ENCODE data around the gene MLXIP. TPM values are rescaled to one million over a fixed set of nuclear protein-coding genes. Genes with fewer than 3 reads are reported as not detected.

The MLXIP gene
- total and polyA plus RNA-seq, 2 donors (not counting 3 experiments of a cell fraction or from before 2014, with no cell fraction given) = 22.0 to 72.5 TPM

DNA sequence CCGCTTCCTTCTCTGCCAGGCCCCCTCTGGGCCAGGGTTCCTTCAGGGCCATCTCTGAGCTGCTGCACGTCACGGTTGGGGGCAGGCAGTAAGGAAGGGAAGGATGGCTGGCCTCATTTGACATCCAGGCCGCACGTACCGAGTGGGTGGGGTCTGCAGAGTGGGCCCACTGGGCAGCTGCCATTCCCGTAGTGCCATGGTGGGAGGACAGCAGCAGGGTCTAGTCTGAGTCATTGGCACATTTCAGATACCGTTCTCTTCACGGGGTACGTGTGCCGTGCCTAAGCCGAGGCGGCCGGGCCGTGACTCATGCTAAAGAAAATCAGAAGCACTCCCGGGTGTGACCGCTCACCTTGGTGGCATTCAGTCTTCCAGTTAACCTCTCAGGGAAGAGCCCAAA is 51.6 kb downstream of the MLXIP start:
- no peak for FAIRE-seq
- H3K4me2 ChIP-seq (ENCODE audit: insufficient read depth, low read length) = no peak overlapping the region
- no peaks in the 10 kb centered on the region for H3K27me3 ChIP-seq (ENCODE audit: control insufficient read depth in 2 of 2, insufficient read depth in 2 of 2, low read length in 2 of 2)
- TF ChIP-seq, protein P1, sequence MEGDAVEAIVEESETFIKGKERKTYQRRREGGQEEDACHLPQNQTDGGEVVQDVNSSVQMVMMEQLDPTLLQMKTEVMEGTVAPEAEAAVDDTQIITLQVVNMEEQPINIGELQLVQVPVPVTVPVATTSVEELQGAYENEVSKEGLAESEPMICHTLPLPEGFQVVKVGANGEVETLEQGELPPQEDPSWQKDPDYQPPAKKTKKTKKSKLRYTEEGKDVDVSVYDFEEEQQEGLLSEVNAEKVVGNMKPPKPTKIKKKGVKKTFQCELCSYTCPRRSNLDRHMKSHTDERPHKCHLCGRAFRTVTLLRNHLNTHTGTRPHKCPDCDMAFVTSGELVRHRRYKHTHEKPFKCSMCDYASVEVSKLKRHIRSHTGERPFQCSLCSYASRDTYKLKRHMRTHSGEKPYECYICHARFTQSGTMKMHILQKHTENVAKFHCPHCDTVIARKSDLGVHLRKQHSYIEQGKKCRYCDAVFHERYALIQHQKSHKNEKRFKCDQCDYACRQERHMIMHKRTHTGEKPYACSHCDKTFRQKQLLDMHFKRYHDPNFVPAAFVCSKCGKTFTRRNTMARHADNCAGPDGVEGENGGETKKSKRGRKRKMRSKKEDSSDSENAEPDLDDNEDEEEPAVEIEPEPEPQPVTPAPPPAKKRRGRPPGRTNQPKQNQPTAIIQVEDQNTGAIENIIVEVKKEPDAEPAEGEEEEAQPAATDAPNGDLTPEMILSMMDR (IDR thresholded peaks at IDR 0.05; ENCODE audit: extremely low read depth in 1 of 2, insufficient read depth in 1 of 2, low read depth in 1 of 2, low read length in 2 of 2) = no peak
- no peak for TF ChIP-seq GATA2 (IDR thresholded peaks at IDR 0.05; ENCODE audit: insufficient read depth, insufficient read length, low read depth, low read length)
- TF ChIP-seq FOS (IDR thresholded peaks at IDR 0.05; ENCODE audit: borderline replicate concordance, insufficient read depth, low read length) = no peak
- TF ChIP-seq MYC (IDR thresholded peaks at IDR 0.05; ENCODE audit: low read depth, low read length) = no peak
- no peak for TF ChIP-seq JUN (IDR thresholded peaks at IDR 0.05; ENCODE audit: borderline replicate concordance, insufficient read depth, insufficient read length, low read depth)
- no peak for TF ChIP-seq POLR2A (IDR thresholded peaks at IDR 0.05; ENCODE audit: low read depth, low read length)
- TF ChIP-seq POLR2AphosphoS5 (IDR thresholded peaks at IDR 0.05; ENCODE audit: insufficient read depth, low read depth, low read length) = no peak
- TF ChIP-seq EZH2 (IDR thresholded peaks at IDR 0.05; ENCODE audit: borderline replicate concordance, low read depth, low read length, severe bottlenecking) = no peak
- TF ChIP-seq, protein P2, sequence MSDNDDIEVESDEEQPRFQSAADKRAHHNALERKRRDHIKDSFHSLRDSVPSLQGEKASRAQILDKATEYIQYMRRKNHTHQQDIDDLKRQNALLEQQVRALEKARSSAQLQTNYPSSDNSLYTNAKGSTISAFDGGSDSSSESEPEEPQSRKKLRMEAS (IDR thresholded peaks at IDR 0.05; ENCODE audit: insufficient read depth, insufficient read length) = no peak
- ChIA-PET POLR2A (no interaction called here), CTCF (interaction anchor here (1.0 to 2.8 kb wide), 12 partner anchors 11 to 200 kb away, joined by 3 to 115 read pairs (median 4); no protein-coding TSS in a partner anchor)
- no peak for DNase-seq (ENCODE audit: low read depth, low spot score)
- H3K36me3 ChIP-seq (ENCODE audit: control insufficient read depth in 2 of 2, extremely low read depth in 1 of 2, insufficient read depth in 2 of 2, low read length in 2 of 2) = peaks cover 4 to 41% of the 10 kb centered on the region in 2 experiments
- H3K4me3 ChIP-seq (replicated peaks in 1 of 3; ENCODE audit: insufficient read depth in 1 of 3, low read depth in 1 of 3, low read length in 3 of 3) = no peak overlapping the region
- peaks cover 10% of the 10 kb centered on the region for H3K79me2 ChIP-seq (ENCODE audit: control insufficient read depth, insufficient read depth, low read length)
- no peaks in the 10 kb centered on the region for H3K9me1 ChIP-seq (replicated peaks; ENCODE audit: control insufficient read depth, extremely low read depth, insufficient read depth, low read length)
- H3K9ac ChIP-seq (replicated peaks; ENCODE audit: extremely low read depth, insufficient read depth, low read length) = no peak overlapping the region
- no TSS peak for BruUV-seq (replicated peaks)
- no peaks in the 10 kb centered on the region for H3K9me3 ChIP-seq (replicated peaks; ENCODE audit: control insufficient read depth, insufficient read depth, low read length)
- intact Hi-C loops (cut with micrococcal nuclease) (loop anchor here (2.0 kb wide), 1 partner anchor 75 kb away; no protein-coding TSS in a partner anchor), dilution Hi-C loops (cut with MboI; ENCODE audit: extremely low pct_ligation_motif_present, low sequenced_read_pairs) (no loop called here)
- H4K20me1 ChIP-seq (replicated peaks; ENCODE audit: control insufficient read depth, extremely low read depth, insufficient read depth, low read length) = no peaks in the 10 kb centered on the region
- no peaks in the 10 kb centered on the region for H3K4me1 ChIP-seq (ENCODE audit: control insufficient read depth, extremely low read depth, insufficient read depth, low read length)
- H3K27ac ChIP-seq (ENCODE audit: insufficient read depth, low read depth, low read length) = no peak overlapping the region
- H2AFZ ChIP-seq (ENCODE audit: low read depth, low read length) = no peak overlapping the region

All from endothelial cell of umbilical vein (primary cell).